Limb (tissue), 2 donors: ENCODE measurements around the gene PLEKHN1.
A peak's percentile ranks its signal among the peaks of the same experiment; 100 is the strongest.
"Not testable (repeated sequence)": the region's sequence is repeated elsewhere in the genome, so short reads cannot be mapped to it uniquely, and the experiment has no call there.

Experiments
- DNase-seq, 2 donors: peaks; one replicate each; pipeline ENCODE4 v3.0.0-alpha.2; 2016; ENCODE audit errors: extremely low spot score in 2 of 2

The PLEKHN1 gene

DNA sequence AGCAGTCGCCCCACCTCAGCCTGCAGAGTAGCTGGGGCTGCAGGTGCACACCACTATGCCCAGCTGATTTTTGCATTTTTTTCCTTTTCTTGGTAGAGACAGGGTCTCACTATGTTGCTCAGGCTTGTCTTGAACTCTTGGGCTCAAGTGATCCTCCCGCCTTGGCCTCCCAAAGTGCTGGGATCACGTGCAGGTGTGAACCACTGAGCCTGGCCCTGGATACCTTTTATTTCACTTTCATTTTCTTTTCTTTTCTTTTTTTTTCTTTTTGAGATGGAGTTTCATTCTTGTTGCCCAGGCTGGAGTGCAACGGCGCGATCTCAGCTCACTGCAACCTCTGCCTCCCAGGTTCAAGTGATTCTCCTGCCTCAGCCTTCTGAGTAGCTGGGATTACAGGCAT, 25.0 kb downstream of the PLEKHN1 start:
- DNase-seq = not testable (repeated sequence)

DNA sequence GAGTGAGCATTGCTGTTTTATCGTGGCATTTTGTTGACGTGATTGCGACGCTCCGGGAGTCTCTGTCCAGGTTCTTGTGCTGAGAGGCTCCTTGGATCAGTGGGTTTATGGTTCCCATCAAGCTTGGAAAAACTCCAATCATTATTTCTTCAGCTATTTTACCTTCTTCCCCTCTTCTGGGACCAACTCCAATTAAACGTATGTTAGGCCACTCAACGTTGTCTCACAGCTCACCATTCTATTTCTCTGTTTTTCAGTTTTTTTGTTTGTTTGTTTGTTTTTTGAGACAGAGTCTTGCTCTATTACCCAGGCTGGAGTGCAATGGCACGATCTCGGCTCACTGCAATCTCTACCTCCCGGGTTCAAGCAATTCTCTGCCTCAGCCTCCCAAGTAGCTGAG, 25.6 kb downstream of the PLEKHN1 start:
- no peak for DNase-seq

DNA sequence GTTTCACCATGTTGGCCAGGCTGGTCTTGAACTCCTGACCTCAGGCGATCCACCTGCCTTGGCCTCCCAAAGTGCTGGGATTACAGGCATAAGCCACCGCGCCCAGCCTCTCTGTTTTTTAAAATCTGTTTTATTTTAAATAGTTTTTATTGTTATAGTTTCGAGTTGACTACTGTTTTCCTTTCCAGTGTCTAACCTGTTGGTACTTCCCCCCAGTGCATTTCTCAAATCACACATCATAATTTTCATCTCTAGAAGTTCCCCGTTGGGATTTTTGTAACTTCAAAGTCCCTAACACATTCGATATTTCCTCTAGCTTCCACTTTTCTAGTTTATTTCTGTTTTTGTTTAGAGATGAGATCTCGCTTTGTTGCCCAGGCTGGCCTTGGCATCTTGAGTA, 26.1 kb downstream of the PLEKHN1 start:
- DNase-seq = no peak

DNA sequence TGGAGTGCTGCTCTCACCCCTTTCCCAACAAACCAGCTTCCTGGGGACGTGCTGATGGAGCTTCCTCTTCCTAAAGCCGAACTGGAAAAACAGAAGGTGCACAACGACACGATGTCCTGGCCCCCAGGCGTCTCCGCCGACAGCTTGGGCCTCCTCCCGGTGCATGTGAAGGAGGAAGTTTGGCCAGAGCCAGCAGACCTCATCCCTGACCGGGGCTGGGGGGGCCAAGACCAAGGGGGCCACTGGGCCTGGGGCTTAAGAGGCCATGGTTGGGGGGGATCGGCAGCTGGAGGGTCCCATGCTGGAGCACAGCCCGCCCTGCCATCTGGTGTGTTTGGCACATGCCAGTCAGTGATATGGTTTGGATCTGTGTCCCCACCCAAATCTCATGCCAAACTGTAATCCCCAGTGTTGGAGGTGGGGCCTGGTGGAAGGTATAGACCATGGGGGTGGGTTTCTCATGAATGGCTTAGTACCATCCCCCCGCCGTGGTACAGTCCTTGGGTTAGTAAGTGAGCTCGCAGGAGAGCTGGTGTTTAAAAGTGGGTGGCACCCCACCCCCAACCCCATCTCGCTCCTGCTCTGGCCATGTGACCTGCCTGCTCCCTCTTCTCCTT, 27.2 kb downstream of the PLEKHN1 start:
- DNase-seq = no peak

DNA sequence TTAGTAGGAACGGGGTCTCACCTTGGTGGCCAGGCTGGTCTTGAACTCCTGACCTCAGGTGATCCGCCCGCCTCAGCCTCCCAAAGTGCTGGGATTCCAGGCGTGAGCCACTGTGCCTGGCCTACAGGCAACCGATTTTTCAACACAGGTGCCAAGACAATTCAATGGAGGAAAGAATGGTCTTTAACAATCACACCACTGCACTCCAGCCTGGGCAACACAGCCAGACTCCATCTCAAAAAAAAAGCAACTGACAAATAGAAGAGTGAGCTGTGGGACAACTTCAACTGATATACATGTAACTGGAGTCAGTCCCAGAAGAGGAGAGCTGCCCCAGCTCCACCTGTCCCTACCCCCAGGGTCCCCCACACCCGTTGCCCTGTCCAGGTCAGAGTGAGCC, 28.3 kb downstream of the PLEKHN1 start:
- not testable (repeated sequence) for DNase-seq

DNA sequence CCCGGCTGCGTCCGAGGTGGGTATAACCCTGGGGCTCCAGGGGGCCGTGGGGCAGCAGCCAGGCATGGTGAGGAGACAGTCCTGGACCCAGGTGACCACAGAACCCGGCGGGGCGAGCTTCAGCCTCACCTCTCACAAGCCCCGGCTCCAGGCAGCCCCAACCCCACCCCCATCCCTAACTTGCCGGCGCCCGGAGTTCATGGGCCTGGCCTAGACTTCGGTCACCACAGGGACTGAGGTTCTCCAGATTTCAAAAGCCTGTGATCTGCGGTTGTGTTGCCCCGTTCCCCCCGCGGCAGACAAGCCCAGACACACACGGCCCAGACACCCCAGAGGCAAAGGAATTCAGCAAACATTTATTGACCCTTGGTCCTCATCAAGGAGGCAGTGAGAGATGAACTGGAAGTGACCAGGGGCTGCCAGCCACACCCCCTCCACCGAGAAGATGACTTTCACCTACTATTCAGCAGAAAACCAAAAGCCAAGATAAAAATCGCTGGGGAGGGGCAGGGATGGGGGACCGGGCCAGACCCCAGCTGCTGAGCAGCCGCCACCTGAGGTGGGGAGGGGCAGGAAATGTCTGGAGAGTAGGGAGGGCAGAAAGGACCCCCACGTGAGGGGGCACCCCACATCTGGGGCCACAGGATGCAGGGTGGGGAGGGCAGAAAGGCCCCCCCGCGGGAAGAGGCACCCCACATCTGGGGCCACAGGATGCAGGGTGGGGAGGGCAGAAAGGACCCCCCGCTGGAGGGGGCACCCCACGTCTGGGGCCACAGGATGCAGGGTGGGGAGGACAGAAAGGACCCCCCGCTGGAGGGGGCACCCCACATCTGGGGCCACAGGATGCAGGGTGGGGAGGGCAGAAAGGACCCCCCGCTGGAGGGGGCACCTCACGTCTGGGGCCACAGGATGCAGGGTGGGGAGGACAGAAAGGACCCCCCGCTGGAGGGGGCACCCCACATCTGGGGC, 29.7 kb downstream of the PLEKHN1 start:
- peak in 1 of 2 donors; percentile 35 for DNase-seq

DNA sequence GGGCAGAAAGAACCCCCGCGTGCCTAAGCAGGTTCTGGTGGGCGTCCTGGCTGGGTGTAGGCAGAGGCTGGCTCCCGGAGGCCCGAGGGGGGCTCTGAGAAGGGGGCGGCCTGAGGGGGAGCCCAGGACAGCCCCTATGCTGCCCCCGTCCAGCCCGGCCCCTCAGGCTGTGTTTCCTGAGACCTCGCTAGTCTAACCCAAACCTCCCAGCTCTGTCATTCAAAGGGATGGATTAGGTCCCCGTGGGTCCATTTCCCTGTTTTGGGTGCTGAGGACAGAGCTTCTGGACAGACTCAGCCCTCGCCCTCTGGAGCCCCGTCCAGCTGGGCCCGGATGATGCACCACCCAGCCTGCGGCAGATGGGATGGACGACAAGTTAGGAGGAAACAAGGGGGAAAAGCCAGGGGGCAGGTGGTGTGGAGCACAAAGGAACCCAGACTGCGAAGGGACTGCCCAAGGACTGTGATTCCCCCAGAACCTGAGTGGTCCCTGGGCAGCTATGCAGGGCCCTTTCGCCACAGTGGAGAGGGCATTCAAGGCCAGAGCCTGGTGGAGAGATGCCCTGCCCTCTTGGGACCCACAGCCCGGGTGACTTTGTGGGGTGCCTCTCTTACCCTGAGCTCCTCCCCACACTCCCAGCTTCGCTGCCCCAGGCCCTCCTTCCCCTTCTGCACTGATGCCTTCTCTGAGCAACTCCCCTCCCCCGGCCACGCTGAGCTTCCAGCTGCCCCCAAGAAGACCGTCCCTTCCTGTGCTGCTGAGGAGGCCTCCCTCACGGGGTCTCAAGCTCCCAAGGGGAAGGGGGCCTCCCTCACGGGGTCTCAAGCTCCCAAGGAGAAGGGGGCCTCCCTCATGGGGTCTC, 30.8 kb downstream of the PLEKHN1 start:
- DNase-seq = peak in 1 of 2 donors; percentile 39

DNA sequence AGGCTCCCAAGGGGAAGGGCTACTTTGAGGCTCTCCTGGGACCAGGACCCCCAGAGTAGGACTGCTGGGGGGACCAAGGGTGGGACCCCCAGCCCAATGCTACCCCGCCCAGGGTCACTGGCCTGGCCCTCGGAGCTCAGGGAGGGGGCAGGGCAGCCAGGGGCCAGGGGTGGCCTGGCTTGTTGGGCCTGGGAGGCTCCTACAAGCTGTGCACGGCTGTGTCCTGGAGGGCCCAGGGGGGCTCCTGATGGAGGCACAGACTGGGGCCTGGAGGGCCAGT, 31.4 kb downstream of the PLEKHN1 start:
- DNase-seq = no peak

DNA sequence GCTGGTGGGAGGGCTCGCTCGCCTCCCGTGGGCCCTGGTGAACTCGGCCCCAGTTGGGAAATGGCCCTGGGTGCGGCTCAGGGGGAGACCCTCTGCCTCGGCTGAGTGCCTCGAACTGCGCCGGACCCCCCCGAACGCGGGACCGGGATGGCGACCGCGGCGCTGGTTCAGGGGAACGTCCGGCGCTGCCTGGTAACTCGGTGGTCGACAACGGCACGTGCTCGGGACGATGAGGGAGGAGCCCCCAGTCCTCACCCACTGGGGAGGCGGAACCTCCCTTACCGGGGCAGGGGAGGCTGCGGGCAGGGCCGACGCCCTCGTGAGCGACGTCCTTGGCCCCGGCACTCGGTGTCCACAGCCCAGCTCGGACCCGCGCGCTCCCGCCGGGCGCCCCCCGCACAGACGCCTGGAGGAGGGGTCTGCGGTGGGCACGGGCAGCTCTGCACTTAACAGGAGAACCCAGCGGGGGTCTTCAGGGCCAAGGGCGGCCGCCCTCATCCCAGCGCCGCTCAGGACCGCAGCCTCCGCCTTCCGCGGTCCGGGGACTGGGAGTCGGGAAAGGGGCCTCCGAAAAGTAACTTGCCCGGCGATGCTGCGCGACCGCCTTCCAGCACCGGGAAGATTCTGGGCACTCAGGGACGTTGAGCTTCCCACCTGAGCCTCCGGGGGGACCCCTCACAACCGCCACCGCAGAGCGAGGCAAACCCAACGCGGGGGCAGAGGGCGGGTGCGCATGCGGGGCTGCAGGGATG, 31.9 kb downstream of the PLEKHN1 start:
- DNase-seq = peak in 1 of 2 donors; percentile 46

DNA sequence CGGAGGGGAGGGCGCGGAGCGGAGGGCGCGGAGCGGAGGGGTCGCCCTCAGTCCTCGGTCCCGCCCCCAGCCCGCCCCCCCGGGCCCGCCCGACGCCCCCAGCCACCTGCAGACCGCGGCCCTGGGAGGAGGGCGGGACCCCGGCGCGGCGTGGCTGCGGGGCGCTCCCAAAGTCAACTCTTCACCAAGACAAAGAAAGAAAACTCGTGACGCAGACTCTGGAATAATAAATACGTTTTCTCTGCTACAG, 32.4 kb downstream of the PLEKHN1 start:
- DNase-seq = peak in 1 of 2 donors; percentile 73

DNA sequence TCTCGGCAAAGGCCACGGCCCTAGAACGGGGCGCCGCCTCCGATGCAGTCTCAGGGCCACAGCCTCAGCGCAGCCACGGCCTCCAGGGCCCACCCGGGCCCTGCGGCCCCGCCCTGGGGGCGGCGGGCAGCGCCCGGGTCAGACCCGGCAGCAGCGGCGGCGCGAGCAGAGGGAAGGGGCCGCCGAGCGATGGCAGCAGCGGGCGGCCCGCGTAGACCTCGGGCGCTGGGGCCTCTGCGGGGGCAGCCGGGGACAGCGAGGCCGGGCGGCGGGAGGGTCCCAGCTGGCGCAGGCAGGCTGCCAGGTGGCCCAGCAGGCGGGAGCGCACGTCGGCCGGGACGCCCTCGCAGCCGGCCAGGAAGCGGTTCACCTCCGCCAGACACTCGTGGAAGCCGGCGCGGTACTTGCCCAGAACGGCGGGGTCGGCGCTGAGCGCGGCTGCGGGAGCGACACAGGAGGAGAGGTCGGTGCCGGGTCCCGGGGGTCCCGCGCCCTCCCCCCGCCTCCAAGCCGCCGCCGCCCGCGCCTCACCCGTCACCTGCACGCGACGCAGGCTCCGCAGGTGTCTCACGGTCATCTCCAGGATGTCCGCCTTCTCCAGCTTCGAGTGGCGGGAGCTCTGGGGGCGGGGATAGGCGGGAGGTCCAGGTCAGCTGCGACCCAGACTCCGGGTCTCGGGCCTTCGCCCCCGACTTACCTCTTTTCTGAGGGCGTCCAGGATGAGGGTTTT, 32.9 kb downstream of the PLEKHN1 start:
- peak in 1 of 2 donors; percentile 67 for DNase-seq

DNA sequence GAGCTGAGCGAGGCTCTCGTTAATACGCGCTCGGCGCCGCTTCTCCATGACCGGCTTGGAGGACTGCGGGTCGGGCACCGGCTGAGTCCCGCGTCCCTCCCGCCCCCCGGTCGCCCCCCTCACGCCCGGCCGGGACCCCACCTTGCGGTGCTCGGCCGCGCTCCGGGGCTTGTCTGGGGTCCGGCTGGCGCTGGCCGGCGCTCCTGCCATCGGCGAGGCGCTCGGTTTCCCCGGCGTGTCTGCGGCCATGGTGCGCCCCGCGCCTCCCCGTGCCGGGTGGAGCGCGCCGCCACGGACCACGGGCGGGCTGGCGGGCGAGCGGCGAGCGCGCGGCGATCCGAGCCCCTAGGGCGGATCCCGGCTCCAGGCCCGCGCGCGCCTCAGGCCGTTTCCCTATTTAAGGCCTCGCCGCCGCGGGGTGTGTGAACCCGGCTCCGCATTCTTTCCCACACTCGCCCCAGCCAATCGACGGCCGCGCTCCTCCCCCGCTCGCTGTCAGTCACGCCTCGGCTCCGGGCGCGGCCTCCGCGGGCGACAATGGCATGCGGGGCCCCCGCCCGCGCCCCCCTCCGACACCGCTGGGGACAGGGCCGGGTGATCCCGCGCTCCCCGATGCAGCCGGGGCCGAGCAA, 33.6 kb downstream of the PLEKHN1 start, which contains the start of gene HES4:
Gene HES4, minus strand, starts transcription at position 373 of the 632 bp plus-strand sequence. Its CDS starts 124 bp downstream, at position 249.
- DNase-seq = peak; percentile 90 to 94

DNA sequence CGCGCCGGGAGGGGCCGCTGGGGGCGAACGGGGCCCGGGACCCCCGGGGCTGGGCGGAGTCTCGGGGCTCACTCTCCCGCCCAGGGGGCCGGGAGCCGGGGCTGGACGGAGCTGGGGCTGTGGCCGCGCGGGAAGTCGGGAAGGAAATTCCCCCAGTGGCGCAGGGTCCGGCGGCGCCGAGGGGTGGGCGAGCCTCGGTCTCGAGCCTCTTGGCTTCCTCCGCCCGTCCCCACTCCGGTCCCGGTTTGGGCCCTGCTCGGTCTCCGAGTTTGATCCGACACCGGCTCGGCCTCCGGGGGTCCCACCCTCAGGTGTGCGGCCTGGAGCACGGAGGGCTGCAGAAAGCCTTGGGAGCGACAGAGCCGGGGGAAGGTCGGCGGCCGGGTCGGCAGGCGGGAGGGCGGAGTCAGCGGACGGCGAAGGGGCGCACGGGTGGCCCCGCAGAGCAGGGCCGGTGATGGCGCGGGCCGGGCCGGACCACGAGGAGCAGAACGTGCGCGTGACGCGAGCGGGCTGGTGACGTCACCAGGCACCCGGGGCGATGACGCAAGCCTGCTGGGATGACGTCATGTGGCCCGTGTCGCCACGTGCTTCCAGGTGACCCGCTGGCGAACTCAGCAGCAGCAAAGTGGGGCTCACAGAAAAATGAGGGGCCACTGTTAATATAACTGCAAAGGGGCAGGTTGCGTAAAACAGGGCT, 34.2 kb downstream of the PLEKHN1 start:
- DNase-seq = peak; percentile 61 to 93

DNA sequence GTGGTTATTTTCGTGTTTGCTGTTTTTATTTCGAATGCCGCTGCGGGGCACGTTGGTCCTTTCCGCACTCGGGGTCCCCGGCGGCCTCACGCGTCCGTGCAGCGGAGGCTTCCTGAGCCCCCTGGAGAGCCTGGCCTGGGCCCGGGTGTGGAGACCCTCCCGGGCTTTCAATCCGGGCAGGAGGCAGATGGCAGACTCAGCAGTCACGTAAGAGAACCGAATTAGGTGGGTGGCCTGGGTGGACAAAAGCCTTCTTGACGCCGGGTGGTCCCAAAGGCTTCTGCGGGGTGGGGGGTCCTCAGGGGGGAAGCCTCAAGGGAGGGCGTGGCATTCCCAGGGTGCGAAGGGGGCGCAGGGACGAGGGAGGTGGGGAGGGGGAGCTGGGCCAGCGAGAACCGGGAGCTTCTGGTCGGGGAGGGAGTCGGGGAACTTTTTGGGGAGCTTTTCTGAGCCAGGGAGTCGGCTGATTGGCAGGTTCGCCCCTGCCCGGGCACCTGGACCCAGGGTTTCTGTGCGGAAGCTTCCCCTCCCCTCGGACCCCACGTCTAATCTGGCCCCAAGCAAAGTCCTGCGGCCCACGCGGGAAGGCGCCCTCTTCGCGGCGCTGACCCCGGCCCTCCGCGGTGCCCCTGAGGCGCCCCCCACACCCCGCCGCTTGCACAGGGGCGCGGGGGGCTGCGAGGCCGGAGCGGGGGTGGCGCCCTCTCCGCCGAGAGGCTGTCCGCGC, 34.9 kb downstream of the PLEKHN1 start:
- peak in 1 of 2 donors; percentile 62 for DNase-seq

DNA sequence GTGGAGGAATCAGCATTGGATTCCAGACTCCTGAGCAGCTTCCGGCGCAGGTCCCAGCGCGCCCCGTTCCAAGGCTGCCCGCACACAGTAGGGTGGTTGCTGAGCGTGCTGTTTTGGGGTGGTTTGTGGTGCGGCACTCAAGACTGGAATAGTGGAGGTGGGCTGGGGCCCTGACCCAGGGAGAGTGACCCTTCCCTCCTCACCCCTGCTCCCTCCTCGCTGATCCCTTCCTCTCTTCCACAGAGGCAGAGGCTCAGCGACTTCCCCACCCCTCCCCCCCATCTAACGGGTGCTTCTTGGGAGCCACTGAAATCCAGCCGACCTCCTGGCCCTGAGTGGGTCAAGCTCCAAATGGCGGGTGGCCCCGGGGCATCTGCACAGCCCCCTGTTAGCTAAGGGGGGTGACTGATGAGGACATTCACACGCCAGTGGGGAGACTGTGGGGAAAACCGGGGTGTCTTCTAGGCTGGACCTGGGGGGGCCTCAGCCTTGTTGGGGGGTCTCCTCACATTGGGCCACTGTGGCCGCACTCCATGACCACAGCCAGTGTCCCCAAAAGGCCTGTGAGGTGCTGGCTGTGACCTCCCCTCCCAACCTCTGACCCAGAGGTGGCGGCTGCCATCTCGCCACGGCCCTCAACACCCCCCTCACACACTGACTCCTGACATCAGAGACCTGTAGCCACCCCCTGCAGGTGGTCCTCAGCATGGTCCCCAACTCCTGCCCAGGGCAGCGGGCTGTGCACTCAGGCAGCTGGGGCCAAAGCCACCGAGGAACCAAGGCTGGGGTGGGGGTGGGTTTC, 37.5 kb downstream of the PLEKHN1 start:
- DNase-seq = peak in 1 of 2 donors; percentile 34

DNA sequence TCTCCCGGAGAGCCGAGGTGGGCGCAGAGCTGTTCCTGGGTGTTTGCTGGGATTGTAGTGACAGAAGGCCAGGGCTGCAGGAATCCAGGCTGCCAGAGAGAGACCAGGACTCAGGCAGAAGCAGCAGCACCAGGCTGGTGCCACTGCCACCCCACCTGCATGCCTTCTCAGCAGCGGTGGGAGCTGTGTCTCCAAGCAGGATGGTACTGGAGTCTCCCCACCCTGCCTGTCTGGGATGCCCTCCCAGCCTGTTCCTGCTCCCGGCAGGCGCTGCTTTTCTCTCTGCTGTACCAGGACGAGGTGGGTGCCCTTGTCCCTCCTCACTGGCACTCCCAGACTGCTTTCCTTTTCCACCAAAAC, 38.1 kb downstream of the PLEKHN1 start:
- DNase-seq = no peak

DNA sequence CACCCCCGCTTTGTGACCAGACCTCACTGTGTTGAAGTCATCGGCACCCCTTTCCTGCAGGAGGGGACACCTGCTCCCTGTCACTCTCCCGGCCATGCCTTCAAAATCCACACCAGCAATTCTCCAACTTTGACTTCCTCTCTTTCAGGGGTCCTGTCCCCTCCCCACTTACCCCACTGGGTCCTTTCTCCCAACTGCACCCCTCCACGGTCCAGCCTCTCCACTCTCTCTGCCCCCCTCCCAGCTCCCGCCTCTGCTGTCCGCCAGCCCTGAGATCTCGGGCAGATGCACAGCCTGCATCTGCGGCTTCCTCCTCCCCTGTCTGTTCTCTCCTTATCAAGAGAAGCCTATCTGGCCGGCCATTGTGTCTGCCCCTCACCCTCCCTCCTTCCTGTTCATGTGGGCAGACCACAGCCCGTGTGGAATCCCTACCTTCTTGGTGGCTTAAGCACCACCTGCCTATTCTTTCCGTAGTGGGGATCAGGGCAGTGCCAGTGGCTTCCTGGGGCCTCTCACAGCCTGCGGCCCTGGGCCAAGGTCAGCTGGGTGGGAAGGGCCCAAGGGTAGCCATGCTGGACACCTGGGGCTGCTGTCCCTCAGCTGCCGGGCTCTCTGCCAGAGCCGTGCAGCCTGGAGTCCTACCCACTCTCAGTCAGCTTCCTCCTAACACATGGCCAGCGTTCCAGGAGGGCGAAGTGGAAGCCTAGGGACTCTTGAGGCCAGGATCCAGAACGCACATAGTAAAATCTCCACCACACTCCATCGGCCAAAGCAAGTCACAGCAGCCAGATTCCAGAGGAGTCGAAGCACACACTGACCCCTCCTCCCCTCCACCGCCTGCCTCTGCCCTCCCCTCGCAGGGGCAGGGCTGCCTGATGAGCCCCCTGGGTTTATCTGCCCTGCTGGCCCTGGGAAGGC, 38.8 kb downstream of the PLEKHN1 start:
- DNase-seq = peak in 1 of 2 donors; percentile 45
